ENCODE measurements around the gene SHC4. TPM values are rescaled to one million over a fixed set of nuclear protein-coding genes. Genes with fewer than 3 reads are reported as not detected.

Gene SHC4
- total RNA-seq, 1 experiment from 2014 or later, result 0.44 TPM

- no peaks in the 10 kb centered on the region for H3F3A ChIP-seq (ENCODE audit: insufficient read depth, low read depth)
- intact Hi-C loops (cut with micrococcal nuclease; ENCODE audit: unreplicated experiment), result no loop called here
- H3K4me1 ChIP-seq (replicated peaks; ENCODE audit: insufficient read depth), result peaks cover 15% of the 10 kb centered on the region
- H3K79me2 ChIP-seq (ENCODE audit: low read depth), result peaks cover 15% of the 10 kb centered on the region
- H2AFZ ChIP-seq, result no peak overlapping the region
- no peak overlapping the region for H3K27ac ChIP-seq
- DNase-seq, result no peak
- POLR2A ChIA-PET (ENCODE audit: unreplicated experiment), result no interaction called here
- CTCF ChIA-PET, result no interaction called here
- no peaks in the 10 kb centered on the region; the same call in 1 of the 2 replicates for H4K20me1 ChIP-seq (ENCODE audit: insufficient read depth)
- H3K9me2 ChIP-seq (ENCODE audit: insufficient read depth), result no peaks in the 10 kb centered on the region
- H3K9me3 ChIP-seq (ENCODE audit: insufficient read depth, low read depth), result no peaks in the 10 kb centered on the region
- H3K36me3 ChIP-seq (ENCODE audit: low read depth), result no peaks in the 10 kb centered on the region
- BruUV-seq (replicated peaks), result no TSS peak
- H3K4me2 ChIP-seq, result no peak overlapping the region
- no peaks in the 10 kb centered on the region for H3K27me3 ChIP-seq (ENCODE audit: insufficient read depth, low read depth)
- no peak for TF ChIP-seq EZH2 (IDR thresholded peaks at IDR 0.05; ENCODE audit: low read depth)
- TF ChIP-seq CTCF (conservative IDR thresholded peaks at IDR 0.05), result no peak
- no peak overlapping the region for H3K4me3 ChIP-seq
Observed at GRCh38 chr15:48796521-48796920, 167.2 kb downstream of the SHC4 start.

GRCh38 chr15:48795901-48796300 lies 167.8 kb downstream of the SHC4 start:
- Histone ChIP-seq H3K4me1 (replicated peaks; ENCODE audit: insufficient read depth) (peaks cover 15% of the 10 kb centered on the region), H2AFZ (no peak overlapping the region), H3F3A (ENCODE audit: insufficient read depth, low read depth) (no peaks in the 10 kb centered on the region), H3K36me3 (ENCODE audit: low read depth) (no peaks in the 10 kb centered on the region), H3K27ac (no peak overlapping the region), H3K79me2 (ENCODE audit: low read depth) (peaks cover 13% of the 10 kb centered on the region), H3K4me3 (no peak overlapping the region), H4K20me1 (ENCODE audit: insufficient read depth) (no peaks in the 10 kb centered on the region; the same call in 1 of the 2 replicates), H3K9me3 (ENCODE audit: insufficient read depth, low read depth) (no peaks in the 10 kb centered on the region), H3K9me2 (ENCODE audit: insufficient read depth) (no peaks in the 10 kb centered on the region), H3K27me3 (ENCODE audit: insufficient read depth, low read depth) (no peaks in the 10 kb centered on the region), H3K4me2 (no peak overlapping the region)
- BruUV-seq (replicated peaks), result no TSS peak
- DNase-seq, result no peak
- no peak for TF ChIP-seq EZH2 (IDR thresholded peaks at IDR 0.05; ENCODE audit: low read depth)
- TF ChIP-seq CTCF (conservative IDR thresholded peaks at IDR 0.05), result no peak
- ChIA-PET POLR2A (ENCODE audit: unreplicated experiment) (no interaction called here), CTCF (no interaction called here)
- intact Hi-C loops (cut with micrococcal nuclease; ENCODE audit: unreplicated experiment), result no loop called here

- Histone ChIP-seq H3K79me2 (ENCODE audit: low read depth) (peaks cover 4% of the 10 kb centered on the region; the same call in 1 of the 2 replicates), H3K4me3 (no peak overlapping the region), H2AFZ (no peak overlapping the region), H3K9me3 (ENCODE audit: insufficient read depth, low read depth) (no peaks in the 10 kb centered on the region), H3K4me1 (replicated peaks; ENCODE audit: insufficient read depth) (peaks cover 15% of the 10 kb centered on the region), H3F3A (ENCODE audit: insufficient read depth, low read depth) (no peaks in the 10 kb centered on the region), H3K27ac (peak overlapping the region; percentile 60), H3K36me3 (ENCODE audit: low read depth) (no peaks in the 10 kb centered on the region; the same call in 1 of the 2 replicates), H4K20me1 (ENCODE audit: insufficient read depth) (no peaks in the 10 kb centered on the region; the same call in 1 of the 2 replicates), H3K9me2 (ENCODE audit: insufficient read depth) (no peaks in the 10 kb centered on the region), H3K4me2 (peak overlapping the region; percentile 47; the same call in 1 of the 2 replicates), H3K27me3 (ENCODE audit: insufficient read depth, low read depth) (no peaks in the 10 kb centered on the region)
- POLR2A ChIA-PET (ENCODE audit: unreplicated experiment), result no interaction called here
- CTCF ChIA-PET, result no interaction called here
- peak; percentile 18 to 63 for DNase-seq
- TF ChIP-seq EZH2 (IDR thresholded peaks at IDR 0.05; ENCODE audit: low read depth), result no peak
- no peak for TF ChIP-seq CTCF (conservative IDR thresholded peaks at IDR 0.05)
- intact Hi-C loops (cut with micrococcal nuclease; ENCODE audit: unreplicated experiment), result loop anchor here (1.0 kb wide), 1 partner anchor 16 kb away; no protein-coding TSS in a partner anchor
- no TSS peak for BruUV-seq (replicated peaks)
Observed at GRCh38 chr15:48794697-48795134, 169.0 kb downstream of the SHC4 start.

All from PC-9 (cell line).